ENCODE data around the gene SMG6.

SMG6 gene

GRCh38 chr17:2263183-2264066 is 40.2 kb downstream of the SMG6 start:
- no peak for TF ChIP-seq PPARA (CRISPR knock-in tag; IDR thresholded peaks at IDR 0.05; ENCODE audit: borderline replicate concordance)
- no peak for TF ChIP-seq SNAI2 (CRISPR knock-in tag; IDR thresholded peaks at IDR 0.05)
- TF ChIP-seq BACH2 (CRISPR knock-in tag; IDR thresholded peaks at IDR 0.05; ENCODE audit: borderline replicate concordance), result no peak
- no peak for TF ChIP-seq ZNF565 (CRISPR knock-in tag; conservative IDR thresholded peaks at IDR 0.05; ENCODE audit: low read depth)
- TF ChIP-seq ARNTL (CRISPR knock-in tag; IDR thresholded peaks at IDR 0.05; ENCODE audit: borderline replicate concordance, low read depth), result no peak
- no peak for TF ChIP-seq ZC3H10 (CRISPR knock-in tag; IDR thresholded peaks at IDR 0.05)
- no peak for TF ChIP-seq PATZ1 (CRISPR knock-in tag; IDR thresholded peaks at IDR 0.05; ENCODE audit: borderline replicate concordance)
- no peak for TF ChIP-seq POU6F1 (CRISPR knock-in tag; IDR thresholded peaks at IDR 0.05; ENCODE audit: borderline replicate concordance, low read depth)
- no peak for TF ChIP-seq TOX (CRISPR knock-in tag; IDR thresholded peaks at IDR 0.05; ENCODE audit: borderline replicate concordance)
- TF ChIP-seq ZNF8 (CRISPR knock-in tag; IDR thresholded peaks at IDR 0.05), result no peak
- TF ChIP-seq ZFP3 (CRISPR knock-in tag; IDR thresholded peaks at IDR 0.05), result no peak
- TF ChIP-seq TSHZ2 (CRISPR knock-in tag; IDR thresholded peaks at IDR 0.05), result no peak
- TF ChIP-seq ZFP30 (CRISPR knock-in tag; IDR thresholded peaks at IDR 0.05), result no peak
- no peak for TF ChIP-seq CREB5 (CRISPR knock-in tag; IDR thresholded peaks at IDR 0.05; ENCODE audit: low read depth)
- TF ChIP-seq ZNF70 (CRISPR knock-in tag; IDR thresholded peaks at IDR 0.05), result no peak
- TF ChIP-seq GLIS3 (CRISPR knock-in tag; IDR thresholded peaks at IDR 0.05), result no peak
- TF ChIP-seq CSDC2 (CRISPR knock-in tag; IDR thresholded peaks at IDR 0.05), result no peak
- no peak for TF ChIP-seq ISL1 (CRISPR knock-in tag; IDR thresholded peaks at IDR 0.05)
- no peak for TF ChIP-seq RARB (CRISPR knock-in tag; IDR thresholded peaks at IDR 0.05)
- ATAC-seq, result no peak

- peak; percentile 90 for ATAC-seq
- TF ChIP-seq ARNTL (CRISPR knock-in tag; IDR thresholded peaks at IDR 0.05; ENCODE audit: borderline replicate concordance, low read depth), result no peak
- no peak for TF ChIP-seq SNAI2 (CRISPR knock-in tag; IDR thresholded peaks at IDR 0.05)
- no peak for TF ChIP-seq TOX (CRISPR knock-in tag; IDR thresholded peaks at IDR 0.05; ENCODE audit: borderline replicate concordance)
- no peak for TF ChIP-seq RARB (CRISPR knock-in tag; IDR thresholded peaks at IDR 0.05)
- peak; percentile 55; the same call in 1 of the 2 replicates for TF ChIP-seq CREB5 (CRISPR knock-in tag; IDR thresholded peaks at IDR 0.05; ENCODE audit: low read depth)
- TF ChIP-seq ZC3H10 (CRISPR knock-in tag; IDR thresholded peaks at IDR 0.05), result no peak
- no peak for TF ChIP-seq POU6F1 (CRISPR knock-in tag; IDR thresholded peaks at IDR 0.05; ENCODE audit: borderline replicate concordance, low read depth)
- TF ChIP-seq ZFP3 (CRISPR knock-in tag; IDR thresholded peaks at IDR 0.05), result peak; percentile 49; the same call in 1 of the 2 replicates
- TF ChIP-seq ISL1 (CRISPR knock-in tag; IDR thresholded peaks at IDR 0.05), result peak; percentile 85
- no peak for TF ChIP-seq ZNF70 (CRISPR knock-in tag; IDR thresholded peaks at IDR 0.05)
- no peak for TF ChIP-seq ZNF8 (CRISPR knock-in tag; IDR thresholded peaks at IDR 0.05)
- TF ChIP-seq OSR1 (CRISPR knock-in tag; IDR thresholded peaks at IDR 0.05), result no peak
- no peak for TF ChIP-seq BACH2 (CRISPR knock-in tag; IDR thresholded peaks at IDR 0.05; ENCODE audit: borderline replicate concordance)
- no peak for TF ChIP-seq PPARA (CRISPR knock-in tag; IDR thresholded peaks at IDR 0.05; ENCODE audit: borderline replicate concordance)
- TF ChIP-seq GLIS3 (CRISPR knock-in tag; IDR thresholded peaks at IDR 0.05), result no peak
- no peak for TF ChIP-seq CSDC2 (CRISPR knock-in tag; IDR thresholded peaks at IDR 0.05)
These were observed 41.4 kb downstream of the SMG6 start for GRCh38 chr17:2262135-2262587.
